Sciatic nerve (tissue), 2 donors: Measurements from ENCODE around the gene MYO9A. TPM values are rescaled to one million over a fixed set of nuclear protein-coding genes. Genes with fewer than 3 reads are reported as not detected.
A peak's percentile ranks its signal among the peaks of the same experiment; 100 is the strongest.

Experiments used
- ATAC-seq: fragments of 200-7000 bp; cut with Tn5 transposase; one replicate; pipeline ENCODE4 v1.9.1; 2020; ENCODE audit warnings: mild to moderate bottlenecking, moderate library complexity
- DNase-seq: peaks from one replicate; pipeline ENCODE4 v3.0.0-alpha.2; 2020; ENCODE audit warnings: low spot score
- intact Hi-C: fragments of 100-400 bp; cut with DNase I; formaldehyde crosslinking; loops from one replicate; pipeline ENCODE4 v1.14.2; 2022
- total RNA-seq: library from RNA; stranded (reverse); fragmentation: NEBNext Ultra II Directional; extraction: Animal tissue kit (Norgen Biotek cat#: 25700); gene quantifications from one replicate; pipeline ENCODE4 v1.2.1, GENCODE V29; 2021
- donor health status: DM: no; HTN: no; CAD: no.
- donor health status: DM: no; HTN: no; CAD: no.

MYO9A gene
- total RNA-seq, result 98.7 TPM

- DNase-seq (peak; percentile 99), ATAC-seq (peak; percentile 94)
- intact Hi-C loops, result no loop called here
Measured at GRCh38 chr15:72118017-72118978, at the start of gene MYO9A, which contains the start of gene SENP8. Gene MYO9A (minus strand): TSS chr15:72118150. CDS start chr15:72046563, 71,587 bp downstream. Gene SENP8 (plus strand): TSS chr15:72118403. CDS start chr15:72139624, 21,221 bp downstream.

- no peak for ATAC-seq
- no peak for DNase-seq
- intact Hi-C loops, result loop anchor here (10.0 kb wide), 1 partner anchor 423 kb away; no protein-coding TSS in a partner anchor
Measured at GRCh38 chr15:72167445-72167844, 49.5 kb upstream of the MYO9A start.

- DNase-seq (no peak), ATAC-seq (no peak)
- intact Hi-C loops, result loop anchor here (10.0 kb wide), 1 partner anchor 422 kb away; no protein-coding TSS in a partner anchor
Measured at GRCh38 chr15:72166716-72167417, 48.9 kb upstream of the MYO9A start.

GRCh38 chr15:72163719-72164118 lies 45.8 kb upstream of the MYO9A start:
- DNase-seq, result no peak
- intact Hi-C loops, result loop anchor here (10.0 kb wide), 1 partner anchor 419 kb away; no protein-coding TSS in a partner anchor

GRCh38 chr15:72162569-72162968 lies 44.6 kb upstream of the MYO9A start:
- DNase-seq (no peak), ATAC-seq (no peak)
- intact Hi-C loops, result loop anchor here (10.0 kb wide), 1 partner anchor 418 kb away; no protein-coding TSS in a partner anchor

More at GRCh38 chr15:72163719-72164118, 45.8 kb upstream of the MYO9A start:
- no peak for ATAC-seq

GRCh38 chr15:72161361-72162132 lies 43.6 kb upstream of the MYO9A start:
- intact Hi-C loops, result loop anchor here (10.0 kb wide), 1 partner anchor 417 kb away; no protein-coding TSS in a partner anchor
- DNase-seq, result no peak
- ATAC-seq, result peak; percentile 55

- intact Hi-C loops, result loop anchor here (10.0 kb wide), 1 partner anchor 416 kb away; no protein-coding TSS in a partner anchor
- no peak for DNase-seq
- no peak for ATAC-seq
Measured at GRCh38 chr15:72160696-72161245, 42.8 kb upstream of the MYO9A start.

GRCh38 chr15:72156928-72157327 lies 39.0 kb upstream of the MYO9A start:
- DNase-seq (no peak), ATAC-seq (no peak)
- intact Hi-C loops, result no loop called here

- peak; percentile 94 for DNase-seq
- peak; percentile 96 for ATAC-seq
- intact Hi-C loops, result no loop called here
Measured at GRCh38 chr15:72155635-72156616, 38.0 kb upstream of the MYO9A start.

- intact Hi-C loops, result no loop called here
- DNase-seq, result peak; percentile 83
- ATAC-seq, result peak; percentile 64
Measured at GRCh38 chr15:72155003-72155621, 37.2 kb upstream of the MYO9A start.

GRCh38 chr15:72154316-72154715 lies 36.4 kb upstream of the MYO9A start:
- DNase-seq (no peak), ATAC-seq (no peak)
- intact Hi-C loops, result no loop called here

GRCh38 chr15:72153269-72154000 lies 35.5 kb upstream of the MYO9A start:
- intact Hi-C loops, result no loop called here
- ATAC-seq, result no peak
- DNase-seq, result no peak

GRCh38 chr15:72147418-72147817 lies 29.5 kb upstream of the MYO9A start:
- ATAC-seq, result no peak
- intact Hi-C loops, result no loop called here
- DNase-seq, result no peak

- DNase-seq, result no peak
- intact Hi-C loops, result no loop called here
- no peak for ATAC-seq
Measured at GRCh38 chr15:72146934-72147333, 29.0 kb upstream of the MYO9A start.

GRCh38 chr15:72146221-72146620 lies 28.3 kb upstream of the MYO9A start:
- intact Hi-C loops, result no loop called here
- ATAC-seq (no peak), DNase-seq (no peak)
